K562 (cell line): Measurements from ENCODE around the gene TOR1A.

Experiments
- CREB1 ChIP-seq, 2 experiments: sonication (generic) in 1 of 2; formaldehyde crosslinking in 1 of 2; IDR thresholded peaks; 2 replicates each; pipeline versions ENCODE4 v1.6.1 to v1.8.0; 2012 to 2022; ENCODE audit warnings: inconsistent platforms in 1 of 2, mild to moderate bottlenecking in 1 of 2, missing genetic modification reagents in 1 of 2, moderate library complexity in 1 of 2
- EZH2 ChIP-seq: IDR thresholded peaks from 2 replicates; pipeline ENCODE4 v1.6.1; 2012; ENCODE audit warnings: low read depth, mild to moderate bottlenecking, inconsistent platforms, low read length, borderline replicate concordance
- FOXJ3 ChIP-seq: sonication (generic); formaldehyde crosslinking; IDR thresholded peaks from 2 replicates; pipeline ENCODE4 v1.4.0; 2020; ENCODE audit warnings: mild to moderate bottlenecking, missing genetic modification reagents
- HDAC2 ChIP-seq: fragments of 450-650 bp; IDR thresholded peaks from 2 replicates; pipeline ENCODE4 v1.6.1; 2016; ENCODE audit warnings: mild to moderate bottlenecking
- HSF4 ChIP-seq: fragments of 250-450 bp; sonication (Bioruptor Pico); IDR thresholded peaks from 2 replicates; pipeline ENCODE4 v2.1.2; 2022; ENCODE audit warnings: mild to moderate bottlenecking, moderate library complexity, borderline replicate concordance
- MAX ChIP-seq: sonication (generic); formaldehyde crosslinking; IDR thresholded peaks from 2 replicates; pipeline ENCODE4 v1.9.0; 2022; ENCODE audit warnings: mild to moderate bottlenecking, missing genetic modification reagents
- SMC3 ChIP-seq: conservative IDR thresholded peaks from 2 replicates; pipeline ENCODE4 v1.6.1; 2011; ENCODE audit warnings: low read depth, low read length, improper control_type of control experiment; ENCODE audit not compliant: insufficient read depth
- ZNF274 ChIP-seq: IDR thresholded peaks from 2 replicates; pipeline ENCODE4 v1.6.1; 2011; ENCODE audit warnings: low read depth, mild to moderate bottlenecking, low read length, moderate library complexity, borderline replicate concordance
- TF ChIP-seq, protein P1 (sequence below), 2 experiments: fragments of 450-650 bp; formaldehyde crosslinking in 1 of 2; IDR thresholded peaks; 2 replicates each; pipeline versions ENCODE4 v1.4.0 to v1.6.1; 2014 to 2020; ENCODE audit warnings: mild to moderate bottlenecking in 2 of 2, borderline replicate concordance in 1 of 2, low read depth in 1 of 2
- TF ChIP-seq, protein P2 (sequence below): fragments of 450-650 bp; formaldehyde crosslinking; IDR thresholded peaks from 2 replicates; pipeline ENCODE4 v1.4.0; 2022; ENCODE audit warnings: mild to moderate bottlenecking, moderate library complexity
- TF ChIP-seq, protein P3 (sequence below): sonication (generic); formaldehyde crosslinking; IDR thresholded peaks from 2 replicates; pipeline ENCODE4 v1.5.0; 2020; ENCODE audit warnings: missing genetic modification reagents
- TF ChIP-seq, protein P4 (sequence below), 3 experiments: IDR thresholded peaks in 2 of 3; conservative IDR thresholded peaks in 1 of 3; 2 replicates each; pipeline ENCODE4 v1.5.1; 2011 to 2012; ENCODE audit warnings: low read length in 3 of 3, mild to moderate bottlenecking in 3 of 3, control low read depth in 2 of 3, improper control_type of control experiment in 1 of 3, inconsistent platforms in 1 of 3, low read depth in 1 of 3, mixed read lengths in 1 of 3, moderate library complexity in 1 of 3; ENCODE audit not compliant: insufficient read depth in 2 of 3

- TF ChIP-seq HSF4 (no peak), EZH2 (no peak), HDAC2 (no peak), FOXJ3 (CRISPR knock-in tag) (no peak), MAX (no peak), CREB1 (IDR thresholded peaks at IDR 0.05) (no peak), CREB1 (CRISPR knock-in tag; IDR thresholded peaks at IDR 0.05) (no peak), SMC3 (no peak), ZNF274 (no peak)
- TF ChIP-seq, protein P1, sequence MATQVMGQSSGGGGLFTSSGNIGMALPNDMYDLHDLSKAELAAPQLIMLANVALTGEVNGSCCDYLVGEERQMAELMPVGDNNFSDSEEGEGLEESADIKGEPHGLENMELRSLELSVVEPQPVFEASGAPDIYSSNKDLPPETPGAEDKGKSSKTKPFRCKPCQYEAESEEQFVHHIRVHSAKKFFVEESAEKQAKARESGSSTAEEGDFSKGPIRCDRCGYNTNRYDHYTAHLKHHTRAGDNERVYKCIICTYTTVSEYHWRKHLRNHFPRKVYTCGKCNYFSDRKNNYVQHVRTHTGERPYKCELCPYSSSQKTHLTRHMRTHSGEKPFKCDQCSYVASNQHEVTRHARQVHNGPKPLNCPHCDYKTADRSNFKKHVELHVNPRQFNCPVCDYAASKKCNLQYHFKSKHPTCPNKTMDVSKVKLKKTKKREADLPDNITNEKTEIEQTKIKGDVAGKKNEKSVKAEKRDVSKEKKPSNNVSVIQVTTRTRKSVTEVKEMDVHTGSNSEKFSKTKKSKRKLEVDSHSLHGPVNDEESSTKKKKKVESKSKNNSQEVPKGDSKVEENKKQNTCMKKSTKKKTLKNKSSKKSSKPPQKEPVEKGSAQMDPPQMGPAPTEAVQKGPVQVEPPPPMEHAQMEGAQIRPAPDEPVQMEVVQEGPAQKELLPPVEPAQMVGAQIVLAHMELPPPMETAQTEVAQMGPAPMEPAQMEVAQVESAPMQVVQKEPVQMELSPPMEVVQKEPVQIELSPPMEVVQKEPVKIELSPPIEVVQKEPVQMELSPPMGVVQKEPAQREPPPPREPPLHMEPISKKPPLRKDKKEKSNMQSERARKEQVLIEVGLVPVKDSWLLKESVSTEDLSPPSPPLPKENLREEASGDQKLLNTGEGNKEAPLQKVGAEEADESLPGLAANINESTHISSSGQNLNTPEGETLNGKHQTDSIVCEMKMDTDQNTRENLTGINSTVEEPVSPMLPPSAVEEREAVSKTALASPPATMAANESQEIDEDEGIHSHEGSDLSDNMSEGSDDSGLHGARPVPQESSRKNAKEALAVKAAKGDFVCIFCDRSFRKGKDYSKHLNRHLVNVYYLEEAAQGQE (IDR thresholded peaks at IDR 0.05; ENCODE audit: borderline replicate concordance): no peak
- TF ChIP-seq, protein P1 (CRISPR knock-in tag; IDR thresholded peaks at IDR 0.05; ENCODE audit: low read depth): no peak
- TF ChIP-seq, protein P2, sequence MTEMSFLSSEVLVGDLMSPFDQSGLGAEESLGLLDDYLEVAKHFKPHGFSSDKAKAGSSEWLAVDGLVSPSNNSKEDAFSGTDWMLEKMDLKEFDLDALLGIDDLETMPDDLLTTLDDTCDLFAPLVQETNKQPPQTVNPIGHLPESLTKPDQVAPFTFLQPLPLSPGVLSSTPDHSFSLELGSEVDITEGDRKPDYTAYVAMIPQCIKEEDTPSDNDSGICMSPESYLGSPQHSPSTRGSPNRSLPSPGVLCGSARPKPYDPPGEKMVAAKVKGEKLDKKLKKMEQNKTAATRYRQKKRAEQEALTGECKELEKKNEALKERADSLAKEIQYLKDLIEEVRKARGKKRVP (CRISPR knock-in tag): no peak
- TF ChIP-seq, protein P3, sequence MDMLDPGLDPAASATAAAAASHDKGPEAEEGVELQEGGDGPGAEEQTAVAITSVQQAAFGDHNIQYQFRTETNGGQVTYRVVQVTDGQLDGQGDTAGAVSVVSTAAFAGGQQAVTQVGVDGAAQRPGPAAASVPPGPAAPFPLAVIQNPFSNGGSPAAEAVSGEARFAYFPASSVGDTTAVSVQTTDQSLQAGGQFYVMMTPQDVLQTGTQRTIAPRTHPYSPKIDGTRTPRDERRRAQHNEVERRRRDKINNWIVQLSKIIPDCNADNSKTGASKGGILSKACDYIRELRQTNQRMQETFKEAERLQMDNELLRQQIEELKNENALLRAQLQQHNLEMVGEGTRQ (CRISPR knock-in tag): no peak
- TF ChIP-seq, protein P4, sequence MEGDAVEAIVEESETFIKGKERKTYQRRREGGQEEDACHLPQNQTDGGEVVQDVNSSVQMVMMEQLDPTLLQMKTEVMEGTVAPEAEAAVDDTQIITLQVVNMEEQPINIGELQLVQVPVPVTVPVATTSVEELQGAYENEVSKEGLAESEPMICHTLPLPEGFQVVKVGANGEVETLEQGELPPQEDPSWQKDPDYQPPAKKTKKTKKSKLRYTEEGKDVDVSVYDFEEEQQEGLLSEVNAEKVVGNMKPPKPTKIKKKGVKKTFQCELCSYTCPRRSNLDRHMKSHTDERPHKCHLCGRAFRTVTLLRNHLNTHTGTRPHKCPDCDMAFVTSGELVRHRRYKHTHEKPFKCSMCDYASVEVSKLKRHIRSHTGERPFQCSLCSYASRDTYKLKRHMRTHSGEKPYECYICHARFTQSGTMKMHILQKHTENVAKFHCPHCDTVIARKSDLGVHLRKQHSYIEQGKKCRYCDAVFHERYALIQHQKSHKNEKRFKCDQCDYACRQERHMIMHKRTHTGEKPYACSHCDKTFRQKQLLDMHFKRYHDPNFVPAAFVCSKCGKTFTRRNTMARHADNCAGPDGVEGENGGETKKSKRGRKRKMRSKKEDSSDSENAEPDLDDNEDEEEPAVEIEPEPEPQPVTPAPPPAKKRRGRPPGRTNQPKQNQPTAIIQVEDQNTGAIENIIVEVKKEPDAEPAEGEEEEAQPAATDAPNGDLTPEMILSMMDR (IDR thresholded peaks at IDR 0.05 in 2 of 3, conservative IDR thresholded peaks at IDR 0.05 in 1 of 3; ENCODE audit: insufficient read depth in 2 of 3, low read depth in 1 of 3, low read length in 3 of 3): no peak
Observed at GRCh38 chr9:129778469-129778868, 45.5 kb downstream of the TOR1A start.
